Endothelial cell of umbilical vein (primary cell): Measurements from ENCODE around the gene BZW2. TPM values are rescaled to one million over a fixed set of nuclear protein-coding genes. Genes with fewer than 3 reads are reported as not detected.

ENCODE experiments used
- BruUV-seq: library from RNA; stranded (reverse); fragments of 400-500 nt; replicated peaks from 2 replicates; lab custom pipeline; 2021; lab: Mats Ljungman, UMichigan
- CTCF ChIA-PET: fragments of 300-600, 350-600 bp; sonication (Branson Sonifier 250); formaldehyde crosslinking; loops from one replicate; lab custom pipeline; 2021; ENCODE audit warnings: antibody characterized with exemption, inconsistent platforms; lab: Charles Lee
- POLR2A ChIA-PET: fragments of 300-600, 350-600 bp; sonication (Branson Sonifier 250); formaldehyde crosslinking; loops from one replicate; lab custom pipeline; 2021; ENCODE audit warnings: antibody characterized with exemption, inconsistent platforms; lab: Charles Lee
- DNase-seq: peaks from one replicate; pipeline ENCODE4 v3.0.0-alpha.2; 2011; ENCODE audit warnings: low read depth, low spot score
- FAIRE-seq: peaks from 2 replicates; lab custom pipeline; 2011; peaks lifted over from hg19 to GRCh38; lab: Jason Lieb, UNC
- H2AFZ ChIP-seq: 2 replicates; pipeline ENCODE4 v1.6.0; 2012; ENCODE audit warnings: low read depth, low read length, control low read depth, inconsistent platforms
- H3K27ac ChIP-seq: 2 replicates; pipeline ENCODE4 v1.5.1; 2011; ENCODE audit warnings: low read depth, mild to moderate bottlenecking, control low read depth, low read length, moderate library complexity; ENCODE audit not compliant: insufficient read depth
- H3K27me3 ChIP-seq, 2 experiments: 2 replicates each; pipeline versions ENCODE4 v1.6.0 to v1.6.1; 2011; ENCODE audit warnings: low read length in 2 of 2, mixed read lengths in 1 of 2; ENCODE audit not compliant: control insufficient read depth in 2 of 2, insufficient read depth in 2 of 2
- H3K36me3 ChIP-seq, 2 experiments: 2 replicates in 1 of 2; 3 replicates in 1 of 2; pipeline ENCODE4 v1.5.1; 2011; ENCODE audit warnings: low read length in 2 of 2, mild to moderate bottlenecking in 1 of 2, moderate library complexity in 1 of 2; ENCODE audit not compliant: control insufficient read depth in 2 of 2, insufficient read depth in 2 of 2; ENCODE audit errors: extremely low read depth in 1 of 2
- H3K4me1 ChIP-seq: 3 replicates; pipeline ENCODE4 v1.5.1; 2011; ENCODE audit warnings: mild to moderate bottlenecking, low read length; ENCODE audit not compliant: control insufficient read depth, insufficient read depth; ENCODE audit errors: extremely low read depth
- H3K4me2 ChIP-seq: 2 replicates; pipeline ENCODE4 v1.6.1; 2011; ENCODE audit warnings: low read length, control low read depth, mixed read lengths; ENCODE audit not compliant: insufficient read depth
- H3K4me3 ChIP-seq, 3 experiments: fragments of 200-600 bp in 1 of 3; sonication (generic), shearing (Covaris generic) in 1 of 3; replicated peaks in 1 of 3; 2 replicates each; pipeline ENCODE4 v1.5.1; 2011 to 2016; ENCODE audit warnings: control low read depth in 3 of 3, low read length in 3 of 3, mild to moderate bottlenecking in 2 of 3, inconsistent platforms in 1 of 3, low read depth in 1 of 3, moderate library complexity in 1 of 3; ENCODE audit not compliant: insufficient read depth in 1 of 3
- H3K79me2 ChIP-seq: 2 replicates; pipeline ENCODE4 v1.6.0; 2012; ENCODE audit warnings: low read length, inconsistent platforms; ENCODE audit not compliant: control insufficient read depth, insufficient read depth
- H3K9ac ChIP-seq: replicated peaks from 2 replicates; pipeline ENCODE3; 2011; ENCODE audit warnings: low read length, control low read depth; ENCODE audit not compliant: insufficient read depth; ENCODE audit errors: extremely low read depth
- H3K9me1 ChIP-seq: replicated peaks from 3 replicates; pipeline ENCODE4 v1.6.0; 2011; ENCODE audit warnings: mild to moderate bottlenecking, low read length; ENCODE audit not compliant: control insufficient read depth, insufficient read depth; ENCODE audit errors: extremely low read depth
- H3K9me3 ChIP-seq: replicated peaks from 2 replicates; pipeline ENCODE4 v1.5.1; 2012; ENCODE audit warnings: low read length, inconsistent platforms; ENCODE audit not compliant: control insufficient read depth, insufficient read depth
- H4K20me1 ChIP-seq: replicated peaks from 2 replicates; pipeline ENCODE3; 2011; ENCODE audit warnings: mild to moderate bottlenecking, low read length; ENCODE audit not compliant: control insufficient read depth, insufficient read depth; ENCODE audit errors: extremely low read depth
- CTCF ChIP-seq, 2 donors: IDR thresholded peaks; 1 replicate in 1 of 2; 2 replicates in 1 of 2; pipeline ENCODE4 v1.5.1; 2011; ENCODE audit warnings: low read length in 2 of 2, mild to moderate bottlenecking in 2 of 2, moderate library complexity in 2 of 2, control low read depth in 1 of 2, inconsistent platforms in 1 of 2, low read depth in 1 of 2; ENCODE audit not compliant: insufficient read depth in 1 of 2; ENCODE audit errors: extremely low read depth in 1 of 2
- EZH2 ChIP-seq: IDR thresholded peaks from 2 replicates; pipeline ENCODE4 v1.6.1; 2012; ENCODE audit warnings: borderline replicate concordance, low read depth, mild to moderate bottlenecking, moderate library complexity, low read length, inconsistent platforms; ENCODE audit not compliant: severe bottlenecking
- FOS ChIP-seq: IDR thresholded peaks from 2 replicates; pipeline ENCODE4 v1.6.1; 2011; ENCODE audit warnings: mild to moderate bottlenecking, low read length, moderate library complexity, borderline replicate concordance; ENCODE audit not compliant: insufficient read depth
- GATA2 ChIP-seq: IDR thresholded peaks from 2 replicates; pipeline ENCODE4 v1.7.0; 2011; ENCODE audit warnings: low read depth, mild to moderate bottlenecking, moderate library complexity, mixed read lengths, low read length; ENCODE audit not compliant: insufficient read length, insufficient read depth
- JUN ChIP-seq: IDR thresholded peaks from 2 replicates; pipeline ENCODE4 v1.6.1; 2011; ENCODE audit warnings: borderline replicate concordance, low read depth; ENCODE audit not compliant: insufficient read length, insufficient read depth
- MYC ChIP-seq: IDR thresholded peaks from one replicate; pipeline ENCODE4 v1.6.1; 2011; ENCODE audit warnings: mild to moderate bottlenecking, low read depth, low read length
- POLR2A ChIP-seq: IDR thresholded peaks from 2 replicates; pipeline ENCODE4 v1.6.1; 2012; ENCODE audit warnings: low read depth, mild to moderate bottlenecking, control low read depth, low read length
- POLR2AphosphoS5 ChIP-seq: IDR thresholded peaks from 2 replicates; pipeline ENCODE4 v1.6.1; 2012; ENCODE audit warnings: low read depth, mild to moderate bottlenecking, control low read depth, low read length, moderate library complexity; ENCODE audit not compliant: insufficient read depth
- dilution Hi-C: fragments of 300-500 bp; cut with MboI; formaldehyde crosslinking; loops from one replicate; pipeline ENCODE4 v1.15.0; 2019; ENCODE audit warnings: low sequenced_read_pairs; ENCODE audit not compliant: extremely low pct_ligation_motif_present
- intact Hi-C: fragments of 100-400 bp; cut with micrococcal nuclease; formaldehyde crosslinking; loops from one replicate; pipeline ENCODE4 v1.10.0; 2022
- polyA plus RNA-seq, 4 experiments: library from polyadenylated mRNA; depleted of rRNA in 3 of 4; stranded (reverse) in 3 of 4; unstranded in 1 of 4; fragments of >200 nt; gene quantifications; 2 replicates each; pipeline versions ENCODE4 v1.2.1 to v1.2.3, GENCODE V29; 2011 to 2012; ENCODE audit warnings: missing spikeins in 1 of 4
- total RNA-seq: library from RNA; stranded (reverse); gene quantifications from 2 replicates; pipeline ENCODE4 v1.2.3, GENCODE V29; 2021
- TF ChIP-seq, protein P1 (sequence below): IDR thresholded peaks from 2 replicates; pipeline ENCODE4 v1.6.1; 2011; ENCODE audit not compliant: insufficient read depth, insufficient read length

BZW2 gene
- total and polyA plus RNA-seq, 2 donors (not counting 3 experiments of a cell fraction or from before 2014, with no cell fraction given), result 39.7 to 106 TPM

- dilution Hi-C loops, result no loop called here
- peak overlapping the region; percentile 40 for H3K27ac ChIP-seq
- peaks cover 36% of the 10 kb centered on the region for H3K4me1 ChIP-seq
- peak overlapping the region; percentile 34 for H3K9ac ChIP-seq
- no peaks in the 10 kb centered on the region for H3K9me3 ChIP-seq
- peak overlapping the region; percentile 52 for H3K4me2 ChIP-seq
- no peaks in the 10 kb centered on the region for H3K9me1 ChIP-seq
- intact Hi-C loops, result loop anchor here (2.0 kb wide), 1 partner anchor 14 kb away; no protein-coding TSS in a partner anchor
- no peak overlapping the region for H3K4me3 ChIP-seq
- no peak for DNase-seq
- H3K36me3 ChIP-seq, result no peaks in the 10 kb centered on the region
- H4K20me1 ChIP-seq, result no peaks in the 10 kb centered on the region
- BruUV-seq, result no TSS peak
- no peaks in the 10 kb centered on the region for H3K27me3 ChIP-seq
- H3K79me2 ChIP-seq, result no peaks in the 10 kb centered on the region
- ChIA-PET POLR2A (no interaction called here), CTCF (interaction anchor here (1.2 kb wide), 1 partner anchor 46 kb away, joined by 4 read pairs; no protein-coding TSS in a partner anchor)
- TF ChIP-seq FOS (no peak), JUN (no peak), EZH2 (no peak), CTCF (IDR thresholded peaks at IDR 0.05; ENCODE audit: extremely low read depth in 1 of 2, insufficient read depth in 1 of 2, low read depth in 1 of 2, low read length in 2 of 2) (no peak), GATA2 (no peak), POLR2AphosphoS5 (no peak), MYC (no peak), POLR2A (no peak)
- TF ChIP-seq, protein P1, sequence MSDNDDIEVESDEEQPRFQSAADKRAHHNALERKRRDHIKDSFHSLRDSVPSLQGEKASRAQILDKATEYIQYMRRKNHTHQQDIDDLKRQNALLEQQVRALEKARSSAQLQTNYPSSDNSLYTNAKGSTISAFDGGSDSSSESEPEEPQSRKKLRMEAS, result no peak
- FAIRE-seq, result no peak
- H2AFZ ChIP-seq, result no peak overlapping the region
Observed at GRCh38 chr7:16740623-16740953, 94.6 kb downstream of the BZW2 start.
